Upper lobe of left lung (tissue), 6 donors: ENCODE results near the gene TGFB1. TPM values are rescaled to one million over a fixed set of nuclear protein-coding genes. Genes with fewer than 3 reads are reported as not detected.
"Not testable (repeated sequence)": the region's sequence is repeated elsewhere in the genome, so short reads cannot be mapped to it uniquely, and the experiment has no call there.

Experiments
- ATAC-seq, 2 donors: fragments of 200-7000 bp; cut with Tn5 transposase; one replicate each; pipeline ENCODE4 v1.9.1; 2022; ENCODE audit warnings: mild to moderate bottlenecking in 2 of 2, moderate library complexity in 2 of 2; ENCODE audit not compliant: low FRiP score in 2 of 2
- DNase-seq, 2 donors: peaks; one replicate each; pipeline ENCODE4 v3.0.0-alpha.2; 2019 to 2020
- H3K27ac ChIP-seq, 4 donors: fragments of 200-600 bp; sonication (generic); one replicate each; pipeline ENCODE4 v1.5.1; 2016 to 2019
- H3K27me3 ChIP-seq, 4 donors: fragments of 200-600 bp; sonication (generic); one replicate each; pipeline ENCODE4 v1.5.1; 2017 to 2019
- H3K36me3 ChIP-seq, 4 donors: fragments of 200-600 bp; sonication (generic); one replicate each; pipeline ENCODE4 v1.5.1; 2016 to 2019
- H3K4me1 ChIP-seq, 4 donors: fragments of 200-600 bp; sonication (generic); one replicate each; pipeline ENCODE4 v1.5.1; 2018 to 2019
- H3K4me3 ChIP-seq, 4 donors: fragments of 200-600 bp; sonication (generic); one replicate each; pipeline ENCODE4 v1.5.1; 2017 to 2019; ENCODE audit warnings: mild to moderate bottlenecking in 2 of 4, moderate library complexity in 1 of 4
- H3K9me3 ChIP-seq, 4 donors: fragments of 200-600 bp; sonication (generic); one replicate each; pipeline ENCODE4 v1.5.1; 2018 to 2019
- CTCF ChIP-seq, 6 experiments: fragments of 450-650 bp in 4 of 6; fragments of 200-600 bp in 2 of 6; sonication (generic) in 2 of 6; IDR thresholded peaks; one replicate each; pipeline ENCODE4 v1.5.1; 2016 to 2019; ENCODE audit warnings: antibody characterized with exemption in 6 of 6
- EP300 ChIP-seq, 4 donors: sonication (generic); formaldehyde crosslinking; IDR thresholded peaks; one replicate each; pipeline ENCODE4 v1.5.1; 2017; ENCODE audit warnings: antibody characterized with exemption in 4 of 4, control low read depth in 2 of 4
- POLR2A ChIP-seq, 4 donors: fragments of 450-650 bp; IDR thresholded peaks; one replicate each; pipeline ENCODE4 v1.5.1; 2016 to 2017; ENCODE audit warnings: antibody characterized with exemption in 4 of 4, mild to moderate bottlenecking in 2 of 4
- POLR2AphosphoS5 ChIP-seq, 2 donors: sonication (generic); formaldehyde crosslinking; IDR thresholded peaks; one replicate each; pipeline ENCODE4 v1.5.1; 2017; ENCODE audit warnings: antibody characterized with exemption in 2 of 2
- WGBS, 2 donors: methylation state at CpG; one replicate each; pipeline ENCODE4 v1.1.5; 2017 to 2018; 5-methylcytosine and 5-hydroxymethylcytosine counted together
- small RNA-seq, 4 donors: library from RNA; depleted of rRNA; stranded (forward); fragments of <200 nt; gene quantifications; one replicate each; pipeline ENCODE3, GENCODE V24; 2016
- total RNA-seq, 6 donors: library from RNA; depleted of rRNA in 4 of 6; stranded (reverse); fragments of >200 nt in 4 of 6; gene quantifications; one replicate each; pipeline versions ENCODE4 v1.1.0 to v1.2.1, GENCODE V29; 2016 to 2021
- donor health status: DM: no; HTN: no; CAD: no; lungs with moderate emphysema.
- donor health status: DM: no; HTN: yes; CAD: no; lungs with severe emphysema.

The TGFB1 gene
- total RNA-seq, 6 donors from 2014 or later, result 28.5 to 138 (median 76.8) TPM

- 90 to 92% methylated on average over 9 to 10 of the region's 10 CpGs for WGBS, 2 donors
Observed at GRCh38 chr19:41294393-41294792, 59.3 kb downstream of the TGFB1 start.

GRCh38 chr19:41289814-41290213 is 63.9 kb downstream of the TGFB1 start:
- H3K36me3 ChIP-seq, result peaks cover 52 to 100% (median 89%) of the 10 kb centered on the region in 4 donors
- not testable (repeated sequence) for H3K27ac ChIP-seq, H3K9me3 ChIP-seq, DNase-seq, H3K4me3 ChIP-seq, H3K27me3 ChIP-seq, H3K4me1 ChIP-seq, ATAC-seq
- WGBS, 2 donors, result 93 to 95% methylated on average over 7 to 8 of the region's 8 CpGs

More at GRCh38 chr19:41294393-41294792, 59.3 kb downstream of the TGFB1 start:
- peaks cover 48 to 100% (median 71%) of the 10 kb centered on the region in 4 donors for H3K36me3 ChIP-seq
- TF ChIP-seq EP300 (IDR thresholded peaks at IDR 0.05) (no peak), CTCF (IDR thresholded peaks at IDR 0.05) (no peak), POLR2AphosphoS5 (IDR thresholded peaks at IDR 0.05) (no peak), POLR2A (IDR thresholded peaks at IDR 0.05) (no peak)
- peak overlapping the region in 3 of 4 donors; percentile 8 to 79 (median 24) for H3K27ac ChIP-seq
- no peak overlapping the region for H3K4me3 ChIP-seq
- no peak for ATAC-seq
- H3K9me3 ChIP-seq, result no peaks in the 10 kb centered on the region
- H3K4me1 ChIP-seq, result peaks cover 32 to 52% (median 41%) of the 10 kb centered on the region in 4 donors
- H3K27me3 ChIP-seq, result no peaks in the 10 kb centered on the region
- peak in 1 of 2 donors; percentile 54 for DNase-seq

GRCh38 chr19:41288673-41289530 is 64.8 kb downstream of the TGFB1 start:
- DNase-seq (no peak), ATAC-seq (no peak)
- Histone ChIP-seq H3K27ac (no peak overlapping the region), H3K4me3 (no peak overlapping the region), H3K36me3 (peaks cover 42 to 100% (median 89%) of the 10 kb centered on the region in 4 donors), H3K9me3 (no peaks in the 10 kb centered on the region), H3K27me3 (no peaks in the 10 kb centered on the region), H3K4me1 (no peaks in the 10 kb centered on the region)
- WGBS, 2 donors, result 84 to 87% methylated on average over 3 of the region's 3 CpGs
- no peak for TF ChIP-seq POLR2A (IDR thresholded peaks at IDR 0.05)
- no peak for TF ChIP-seq EP300 (IDR thresholded peaks at IDR 0.05)
- TF ChIP-seq CTCF (IDR thresholded peaks at IDR 0.05), result no peak
- no peak for TF ChIP-seq POLR2AphosphoS5 (IDR thresholded peaks at IDR 0.05)

Small RNAs within 50 kb of the gene (small RNA-seq; reads per million reads assigned to genes)
- gene RN7SL34P, result 0 to 0.06 (median 0) reads per million in 4 donors

Other genes with a start within 250 kb of the TGFB1 start
- 10 to 100 TPM in 1 of 6 donors, 1 to 10 TPM in 2, under 1 TPM in 1, not detected in 2; 0.61 to 16.6 (median 2.8) TPM for gene CYP2F1, start 239.5 kb downstream of the TGFB1 start, total RNA-seq
- 10 to 100 TPM in 4 of 6 donors, 1 to 10 TPM in 2; 5.2 to 40.6 (median 20.1) TPM for gene CYP2S1, start 160.7 kb downstream of the TGFB1 start, total RNA-seq
- 10 to 100 TPM; 28.4 to 96.9 (median 71.7) TPM for gene AXL, start 134.7 kb downstream of the TGFB1 start, total RNA-seq
- 100 to 1,000 TPM; 152 to 351 (median 211) TPM for gene HNRNPUL1, start 89.5 kb downstream of the TGFB1 start, total RNA-seq
- 10 to 100 TPM; 22.0 to 36.7 (median 27.0) TPM for gene CCDC97, start 43.8 kb downstream of the TGFB1 start, total RNA-seq
- gene B9D2, start 10.2 kb upstream of the TGFB1 start, total RNA-seq, result 10 to 100 TPM in 3 of 6 donors, 1 to 10 TPM in 2, not detected in 1; 7.0 to 17.2 (median 10.3) TPM
- 10 to 100 TPM; 18.7 to 65.0 (median 29.3) TPM for gene TMEM91, start 22.6 kb upstream of the TGFB1 start, total RNA-seq
- gene EXOSC5, start 43.4 kb upstream of the TGFB1 start, total RNA-seq, result 10 to 100 TPM in 4 of 6 donors, 1 to 10 TPM in 1, under 1 TPM in 1; 0.89 to 18.4 (median 16.0) TPM
- 10 to 100 TPM; 28.4 to 71.7 (median 63.3) TPM for gene BCKDHA, start 43.9 kb upstream of the TGFB1 start, total RNA-seq
- 10 to 100 TPM; 10.0 to 39.1 (median 23.4) TPM for gene B3GNT8, start 73.5 kb upstream of the TGFB1 start, total RNA-seq
- gene DMAC2, start 86.0 kb upstream of the TGFB1 start, total RNA-seq, result 10 to 100 TPM; 28.9 to 63.1 (median 38.3) TPM
- gene ERICH4, start 89.2 kb upstream of the TGFB1 start, total RNA-seq, result not detected
- gene CEACAM21, start 222.2 kb upstream of the TGFB1 start, total RNA-seq, result 10 to 100 TPM in 4 of 6 donors, 1 to 10 TPM in 2; 2.3 to 22.4 (median 16.3) TPM